Ectodermal cell (in vitro differentiated cells): ENCODE measurements around the gene ZNF407.

ENCODE experiments used
- H3K27ac ChIP-seq: 2 replicates; pipeline ENCODE4 v1.7.0; 2013; ENCODE audit warnings: mild to moderate bottlenecking, low read depth, low read length; ENCODE audit not compliant: insufficient read depth, poor library complexity, severe bottlenecking
- H3K27me3 ChIP-seq: 2 replicates; pipeline ENCODE4 v1.7.0; 2013; ENCODE audit warnings: mild to moderate bottlenecking, low read length; ENCODE audit not compliant: insufficient read depth, control insufficient read depth, poor library complexity, severe bottlenecking
- H3K36me3 ChIP-seq: one replicate; pipeline ENCODE4 v1.7.0; 2013; ENCODE audit warnings: low read length; ENCODE audit not compliant: control insufficient read depth, insufficient read depth
- H3K4me1 ChIP-seq: one replicate; pipeline ENCODE4 v1.7.0; 2013; ENCODE audit warnings: low read length; ENCODE audit not compliant: control insufficient read depth, insufficient read depth
- H3K4me3 ChIP-seq: 2 replicates; pipeline ENCODE4 v1.7.0; 2013; ENCODE audit warnings: low read depth, low read length, control low read depth; ENCODE audit not compliant: insufficient read depth
- H3K9me3 ChIP-seq: 2 replicates; pipeline ENCODE4 v1.7.0; 2013; ENCODE audit warnings: mild to moderate bottlenecking, low read length, moderate library complexity; ENCODE audit not compliant: control insufficient read depth
- WGBS, 2 experiments: methylation state at CpG; one replicate each; pipeline ENCODE4 v1.1.7; 2013; ENCODE audit warnings: missing lambda C conversion rate in 2 of 2; 5-methylcytosine and 5-hydroxymethylcytosine counted together

ZNF407 gene

DNA sequence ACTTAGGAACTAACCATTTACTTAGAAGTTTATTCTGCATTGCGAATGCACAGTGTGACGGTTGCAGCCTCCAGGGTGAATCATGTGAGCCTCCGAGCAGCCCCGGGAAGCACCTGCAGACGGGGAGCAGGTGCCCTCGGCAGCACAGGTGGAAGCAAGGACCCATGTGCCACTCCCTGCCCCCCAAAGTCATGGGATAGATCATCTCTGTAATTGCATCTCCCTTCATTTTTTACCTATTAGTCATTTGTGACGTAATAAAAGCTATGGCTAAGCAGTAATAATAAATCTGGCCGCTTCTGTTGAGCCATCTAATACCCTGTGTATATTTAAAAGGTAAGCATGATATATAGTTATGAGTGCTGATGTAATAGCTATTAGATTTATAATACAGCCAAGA is 514.1 kb downstream of the ZNF407 start:
- H3K9me3 ChIP-seq, result no peaks in the 10 kb centered on the region
- WGBS, 2 experiments, result 93 to 94% methylated on average over 7 of the region's 8 CpGs
- H3K36me3 ChIP-seq, result no peaks in the 10 kb centered on the region
- no peak overlapping the region for H3K27ac ChIP-seq
- no peak overlapping the region for H3K4me3 ChIP-seq
- H3K27me3 ChIP-seq, result no peaks in the 10 kb centered on the region
- no peaks in the 10 kb centered on the region for H3K4me1 ChIP-seq

DNA sequence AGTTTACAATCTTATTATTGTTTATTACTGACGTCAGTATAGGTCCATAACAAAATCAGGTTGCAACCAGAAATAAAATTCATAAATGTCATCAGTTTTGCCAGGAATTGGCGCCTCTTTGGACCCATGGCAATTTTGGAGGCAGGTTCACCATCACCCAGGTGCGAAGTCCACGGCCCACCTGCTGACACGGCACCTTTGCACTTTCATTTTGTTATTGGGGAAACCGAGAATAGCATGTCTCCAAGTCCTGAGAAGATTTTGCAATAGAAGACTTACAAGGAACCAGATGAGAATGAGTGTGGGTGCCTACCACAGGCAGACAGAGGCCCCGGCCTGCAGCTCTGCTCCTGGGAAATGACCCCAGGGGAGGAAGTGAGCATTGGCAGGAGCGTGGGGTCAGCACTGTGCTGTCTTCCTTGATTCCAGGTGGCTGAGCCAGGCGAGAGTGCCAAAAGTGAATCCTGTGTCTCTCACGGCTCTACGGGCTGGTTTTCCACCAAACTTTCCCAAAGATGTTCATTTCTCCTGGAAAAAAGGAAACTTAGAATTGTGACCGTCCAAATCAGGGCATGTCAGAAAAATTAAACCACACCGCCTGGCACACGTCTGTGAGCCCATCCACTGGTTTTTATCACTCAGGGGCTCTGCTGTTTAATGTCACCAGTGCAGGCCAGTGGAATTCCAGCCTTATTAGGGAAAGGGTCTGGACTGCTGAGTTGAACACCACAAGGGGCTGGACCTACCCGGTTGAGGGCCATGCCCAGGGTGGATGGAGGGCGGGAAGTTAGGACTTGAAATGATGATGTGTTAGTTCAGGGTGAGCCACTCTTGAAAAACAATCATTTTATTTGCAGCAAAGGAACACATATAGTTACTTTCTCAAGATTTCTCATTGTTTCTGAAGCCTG is 514.8 kb downstream of the ZNF407 start:
- Histone ChIP-seq H3K27ac (no peak overlapping the region), H3K4me3 (no peak overlapping the region), H3K9me3 (no peaks in the 10 kb centered on the region), H3K27me3 (no peaks in the 10 kb centered on the region), H3K4me1 (no peaks in the 10 kb centered on the region), H3K36me3 (no peaks in the 10 kb centered on the region)
- 94% methylated on average over 16 of the region's 16 CpGs for WGBS, 2 experiments

DNA sequence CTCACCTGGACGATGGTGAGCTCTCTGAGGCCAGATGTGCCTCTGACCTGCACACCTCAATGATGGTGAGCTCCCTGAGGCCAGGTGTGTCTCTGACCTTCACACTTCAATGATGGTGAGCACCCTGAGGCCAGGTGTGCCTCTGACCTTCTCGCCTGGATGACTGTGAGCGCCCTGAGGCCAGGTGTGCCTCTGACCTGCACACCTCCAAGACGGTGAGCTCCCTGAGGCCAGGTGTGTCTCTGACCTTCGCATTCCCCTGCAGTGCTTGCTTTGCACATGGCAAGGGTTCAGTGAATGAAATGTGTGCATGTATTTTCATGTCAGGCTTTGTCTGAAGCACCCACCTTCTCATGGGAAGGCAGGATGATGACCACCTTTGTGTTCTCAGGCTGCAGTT is 515.8 kb downstream of the ZNF407 start:
- no peaks in the 10 kb centered on the region for H3K9me3 ChIP-seq
- H3K27me3 ChIP-seq, result no peaks in the 10 kb centered on the region
- WGBS, 2 experiments, result 90 to 93% methylated on average over 5 of the region's 5 CpGs
- no peak overlapping the region for H3K27ac ChIP-seq
- H3K36me3 ChIP-seq, result no peaks in the 10 kb centered on the region
- H3K4me3 ChIP-seq, result no peak overlapping the region
- H3K4me1 ChIP-seq, result no peaks in the 10 kb centered on the region

DNA sequence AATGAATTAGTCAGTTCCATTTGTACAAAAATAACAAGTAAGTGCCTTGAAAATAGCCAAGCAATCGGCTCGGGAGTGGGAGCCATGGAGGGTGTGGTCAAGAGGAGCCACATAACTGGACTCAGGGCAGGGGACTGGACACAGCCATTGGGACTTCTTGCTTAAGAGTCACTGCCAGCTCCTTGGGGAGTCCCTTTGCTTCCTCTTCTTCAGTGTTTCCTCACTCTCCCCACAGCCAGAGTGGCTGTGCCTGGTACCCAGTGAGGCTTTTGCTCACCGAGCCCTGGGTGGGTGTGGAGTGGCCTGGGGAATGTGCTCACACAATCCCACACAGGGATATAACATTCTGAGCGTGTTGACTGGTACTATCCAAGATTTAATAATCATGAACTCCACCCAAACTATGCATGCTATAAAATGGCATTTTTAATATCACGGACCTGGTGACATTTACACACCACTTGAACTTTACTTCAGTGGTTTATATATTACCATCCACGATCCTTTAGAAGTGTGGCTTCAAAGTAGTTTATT is 516.6 kb downstream of the ZNF407 start:
- 94% methylated on average over 6 of the region's 6 CpGs for WGBS, 2 experiments
- Histone ChIP-seq H3K36me3 (no peaks in the 10 kb centered on the region), H3K27ac (no peak overlapping the region), H3K4me3 (no peak overlapping the region), H3K27me3 (no peaks in the 10 kb centered on the region), H3K9me3 (no peaks in the 10 kb centered on the region), H3K4me1 (no peaks in the 10 kb centered on the region)
